IPS DF 4.7 (cell line): ENCODE results near the gene SLC39A6.
A peak's percentile ranks its signal among the peaks of the same experiment; 100 is the strongest.
"Not testable (repeated sequence)": the region's sequence is repeated elsewhere in the genome, so short reads cannot be mapped to it uniquely, and the experiment has no call there.

Source experiments
- DNase-seq: peaks from one replicate; pipeline ENCODE4 v3.0.0-alpha.2; 2013; ENCODE audit warnings: low spot score; ENCODE audit errors: extremely low read depth

SLC39A6 gene

GRCh38 chr18:36129300-36130038 is at the start of gene SLC39A6, which contains the start of gene ELP2:
Gene SLC39A6 (minus strand): TSS chr18:36129340. CDS start chr18:36127007, 2,333 bp downstream.
Gene ELP2 (plus strand): TSS chr18:36129899. CDS start chr18:36129934, 35 bp downstream.
- DNase-seq: peak; percentile 78

GRCh38 chr18:36177913-36178312 is 48.8 kb upstream of the SLC39A6 start:
- no peak for DNase-seq

- DNase-seq: no peak
Measured at GRCh38 chr18:36176711-36177110, 47.6 kb upstream of the SLC39A6 start.

DNA sequence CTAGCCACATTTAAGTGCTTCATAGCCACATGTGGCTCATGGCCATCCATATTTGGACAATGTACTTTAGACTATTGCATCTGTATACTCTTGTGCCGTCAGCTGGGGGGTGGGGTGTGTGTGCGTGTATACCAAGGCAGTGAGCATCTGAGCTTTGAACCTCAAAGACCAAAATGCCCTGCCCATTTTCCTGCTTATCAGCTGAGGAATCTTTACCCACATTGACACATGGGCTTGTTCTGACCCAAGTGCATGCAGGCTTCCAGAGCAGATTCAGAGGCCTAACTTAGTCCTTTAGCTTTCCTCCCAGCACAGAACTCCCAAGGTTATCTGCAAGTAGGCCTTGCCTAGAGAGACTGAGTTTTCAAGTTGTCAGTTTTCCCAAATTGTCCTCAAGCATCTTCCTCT is 47.0 kb upstream of the SLC39A6 start:
- DNase-seq: no peak

- no peak for DNase-seq
Measured at GRCh38 chr18:36175481-36175880, 46.3 kb upstream of the SLC39A6 start.

GRCh38 chr18:36169938-36170337 is 40.8 kb upstream of the SLC39A6 start:
- no peak for DNase-seq

DNA sequence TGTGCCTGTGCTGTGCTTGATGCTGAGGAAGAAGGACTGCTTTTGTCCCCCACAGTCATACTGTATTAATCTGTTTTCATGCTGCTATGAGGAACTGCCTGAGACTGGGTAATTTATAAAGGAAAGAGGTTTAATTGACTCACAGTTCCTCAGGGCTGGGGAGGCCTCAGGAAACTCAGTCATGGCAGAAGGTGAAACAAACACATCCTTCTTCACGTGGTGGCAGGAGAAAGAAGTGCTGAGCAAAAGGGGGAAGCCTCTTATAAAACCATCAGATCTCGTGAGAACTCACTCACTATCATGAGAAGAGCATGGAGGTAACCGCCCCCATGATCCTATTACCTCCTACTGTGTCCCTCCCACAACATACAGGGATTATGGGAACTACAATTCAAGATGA is 39.2 kb upstream of the SLC39A6 start:
- not testable (repeated sequence) for DNase-seq

DNA sequence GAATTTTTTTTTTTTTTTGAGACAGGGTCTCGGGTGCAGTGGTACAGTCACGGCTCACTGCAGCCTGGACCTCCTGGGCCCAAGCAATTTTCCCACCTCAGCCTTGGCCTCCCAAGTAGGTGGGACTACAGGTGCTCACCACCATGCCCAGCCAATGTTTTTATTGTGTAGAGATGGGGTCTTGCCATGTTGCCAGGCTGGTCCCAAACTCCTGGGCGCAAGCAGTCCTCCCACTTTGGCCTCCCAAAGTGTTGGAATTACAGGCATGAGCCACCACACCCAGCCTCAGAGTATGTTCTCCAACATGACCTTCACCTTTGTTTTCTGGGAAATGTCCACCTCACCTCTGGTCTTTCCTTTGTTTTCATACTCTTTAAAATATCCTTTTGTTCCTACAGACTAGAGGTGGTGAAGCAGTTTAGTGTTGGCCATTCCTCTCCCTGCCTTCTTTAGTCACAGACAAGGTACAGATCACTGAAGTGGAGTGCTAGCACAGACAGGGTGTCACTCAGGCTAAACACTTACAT is 38.6 kb upstream of the SLC39A6 start:
- DNase-seq: no peak

- no peak for DNase-seq
Measured at GRCh38 chr18:36162981-36163380, 33.8 kb upstream of the SLC39A6 start.

DNA sequence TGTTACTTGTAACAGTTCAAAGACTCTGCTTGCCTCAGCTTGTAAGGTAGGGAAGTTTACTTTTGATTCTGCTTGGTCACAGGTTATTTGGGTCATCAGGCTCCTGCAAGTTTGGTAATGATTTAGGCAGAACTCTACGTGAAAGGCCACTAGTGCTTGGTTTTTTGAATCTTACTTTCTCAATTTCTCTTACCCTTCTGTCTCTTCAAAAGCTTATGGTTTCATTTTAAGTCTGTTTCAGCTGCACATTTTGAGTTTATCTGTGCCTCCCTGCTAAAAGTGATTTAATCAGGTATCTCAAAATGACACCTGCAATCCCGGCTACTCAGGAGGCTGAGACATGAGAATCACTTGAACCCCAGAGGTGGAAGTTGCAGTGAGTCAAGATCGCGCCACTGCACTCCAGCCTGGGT is 31.8 kb upstream of the SLC39A6 start:
- no peak for DNase-seq

GRCh38 chr18:36158266-36158867 is 29.2 kb upstream of the SLC39A6 start:
- no peak for DNase-seq

GRCh38 chr18:36157441-36157840 is 28.3 kb upstream of the SLC39A6 start:
- DNase-seq: no peak

GRCh38 chr18:36155851-36156757 is 27.0 kb upstream of the SLC39A6 start:
- DNase-seq: no peak

DNA sequence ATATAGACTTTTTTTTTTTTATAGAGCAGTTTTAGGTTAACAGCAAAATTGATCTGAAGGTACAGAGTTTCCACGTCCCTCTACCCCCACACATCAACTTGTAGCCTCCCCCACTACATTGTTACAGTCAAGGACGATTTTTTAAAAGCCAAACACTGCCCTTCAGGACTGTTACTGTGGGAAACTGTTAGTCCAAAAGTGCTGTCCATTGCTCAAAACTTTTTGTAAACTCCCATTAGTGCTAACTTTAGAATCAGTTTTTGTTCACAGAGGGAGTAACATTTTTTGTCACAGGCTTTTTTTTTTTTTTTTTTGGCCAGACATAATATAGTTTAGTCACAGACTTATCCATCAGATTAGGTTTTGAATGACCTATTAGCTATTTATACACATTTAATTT is 24.6 kb upstream of the SLC39A6 start:
- no peak for DNase-seq

- DNase-seq: no peak
Measured at GRCh38 chr18:36153203-36153602, 24.1 kb upstream of the SLC39A6 start.

- DNase-seq: no peak
Measured at GRCh38 chr18:36152781-36153180, 23.6 kb upstream of the SLC39A6 start.

GRCh38 chr18:36149514-36150289 is 20.6 kb upstream of the SLC39A6 start:
- no peak for DNase-seq

GRCh38 chr18:36143391-36143790 is 14.3 kb upstream of the SLC39A6 start:
- no peak for DNase-seq

DNA sequence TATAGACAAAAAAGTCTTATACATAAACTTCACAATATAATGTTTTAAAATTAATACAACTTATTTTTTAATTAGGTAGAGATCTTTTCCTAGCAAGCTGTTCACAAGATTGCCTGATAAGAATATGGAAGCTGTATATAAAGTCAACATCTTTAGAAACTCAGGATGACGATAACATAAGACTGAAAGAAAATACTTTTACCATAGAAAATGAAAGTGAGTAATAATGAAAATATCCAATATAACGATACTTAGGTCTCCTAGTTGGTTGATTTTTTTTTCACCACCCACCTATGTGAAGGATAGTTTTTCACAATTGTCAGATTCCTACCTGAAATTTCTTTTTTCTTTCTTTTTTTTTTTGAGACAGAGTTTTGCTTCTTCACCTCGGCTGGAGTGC is 13.6 kb upstream of the SLC39A6 start:
- DNase-seq: no peak

- no peak for DNase-seq
Measured at GRCh38 chr18:36141576-36141975, 12.4 kb upstream of the SLC39A6 start.

GRCh38 chr18:36139245-36139644 is 10.1 kb upstream of the SLC39A6 start:
- DNase-seq: no peak
